ENCODE data around the gene SPATC1L. TPM values are rescaled to one million over a fixed set of nuclear protein-coding genes. Genes with fewer than 3 reads are reported as not detected.
A peak's percentile ranks its signal among the peaks of the same experiment; 100 is the strongest.

SPATC1L gene
- polyA plus RNA-seq, 2 of the 4 experiments (the other 2 are of a cell fraction): 0.14 TPM; not detected in 1

DNA sequence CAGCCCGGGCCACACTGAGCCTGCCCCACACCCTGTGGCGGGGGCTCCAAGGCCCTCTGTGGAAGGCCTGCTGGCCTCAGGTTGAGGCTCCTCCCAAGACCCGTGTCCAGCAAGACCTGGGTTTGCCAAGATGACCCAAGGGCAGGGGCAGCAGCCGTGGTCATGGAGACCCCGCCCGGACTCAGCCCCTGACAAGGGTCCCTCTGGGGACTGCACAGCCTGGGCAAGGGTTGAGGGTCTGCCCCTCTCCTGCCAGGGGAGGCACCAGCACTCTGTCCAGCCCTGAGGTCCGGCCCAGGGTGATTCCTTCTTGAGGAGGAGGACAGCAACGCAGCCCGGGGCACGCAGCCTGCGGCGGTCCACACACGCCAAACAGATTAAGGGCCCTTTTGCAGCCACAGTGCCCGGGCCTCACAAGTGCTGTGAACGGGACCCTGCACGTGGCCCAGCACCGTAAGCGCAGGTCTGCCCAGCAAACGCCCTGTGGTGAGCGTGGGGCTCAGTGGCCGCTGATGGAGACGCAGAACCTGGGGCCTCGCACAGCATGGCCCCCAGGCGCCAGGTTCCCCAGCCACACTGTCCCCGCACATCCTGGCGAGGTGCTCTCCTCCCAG is 3.4 kb downstream of the SPATC1L start:
- DNase-seq (ENCODE audit: low read depth in 1 of 2, low spot score in 1 of 2) (no peak), ATAC-seq (peak in 1 of 2 experiments; percentile 18; a peak in 2 of 6 replicates), FAIRE-seq (no peak)
- Histone ChIP-seq H3K4me2 (no peak overlapping the region), H3K9me3 (peaks cover 10% of the 10 kb centered on the region; the same call in 2 of the 3 replicates), H3K27ac (no peak overlapping the region), H3K4me3 (no peak overlapping the region), H3K4me1 (no peaks in the 10 kb centered on the region)
- TF ChIP-seq POLR2AphosphoS2 (conservative IDR thresholded peaks at IDR 0.05; ENCODE audit: low read length): no peak
- WGBS (ENCODE audit: missing lambda C conversion rate): 40% methylated on average over 1 of the region's 26 CpGs
- CTCF ChIA-PET: no interaction called here
- POLR2A ChIA-PET: no interaction called here

DNA sequence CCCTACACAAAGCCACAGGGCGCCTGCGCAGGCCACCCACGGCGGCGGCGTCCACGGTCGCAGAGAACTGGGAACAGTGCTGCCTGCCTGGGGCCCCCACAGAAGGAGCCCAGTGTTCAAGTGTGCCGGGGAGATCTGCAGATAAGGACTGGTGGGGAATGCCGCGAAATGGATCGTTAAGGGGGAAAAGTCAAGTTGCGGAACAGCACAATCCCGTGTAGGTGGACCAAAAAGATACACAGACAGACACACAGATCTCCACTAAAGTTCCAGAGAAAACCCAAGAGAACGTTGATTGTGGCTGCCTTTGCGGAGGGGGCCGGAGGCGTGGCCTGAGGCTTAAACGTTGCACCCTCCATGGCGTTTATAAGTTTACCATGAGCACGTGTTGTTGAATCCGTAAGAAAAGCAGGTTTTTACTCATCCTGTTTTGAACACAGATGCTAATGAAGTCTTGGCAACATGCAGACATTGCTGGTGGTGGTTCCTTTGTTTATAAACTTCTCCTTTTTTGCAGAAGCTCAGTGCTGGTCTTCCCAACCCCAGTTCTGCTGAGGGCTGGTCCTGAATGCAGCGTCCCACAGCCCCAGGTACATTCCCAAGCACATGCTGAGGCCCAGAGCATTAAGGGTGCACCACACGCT is 4.1 kb downstream of the SPATC1L start:
- Histone ChIP-seq H3K4me1 (no peaks in the 10 kb centered on the region), H3K4me3 (no peak overlapping the region), H3K4me2 (no peak overlapping the region), H3K9me3 (peaks cover 10% of the 10 kb centered on the region; the same call in 2 of the 3 replicates), H3K27ac (no peak overlapping the region)
- 65% methylated on average over 20 of the region's 24 CpGs for WGBS (ENCODE audit: missing lambda C conversion rate)
- FAIRE-seq (no peak), DNase-seq (ENCODE audit: low read depth in 1 of 2, low spot score in 1 of 2) (no peak), ATAC-seq (no peak)
- TF ChIP-seq EP300 (IDR thresholded peaks at IDR 0.05) (no peak), EHF (CRISPR knock-in tag; IDR thresholded peaks at IDR 0.05) (no peak), TFCP2L1 (CRISPR knock-in tag; IDR thresholded peaks at IDR 0.05) (no peak), GATA3 (IDR thresholded peaks at IDR 0.05; ENCODE audit: borderline replicate concordance) (no peak), JUN (IDR thresholded peaks at IDR 0.05) (no peak)
- TF ChIP-seq, protein P1, sequence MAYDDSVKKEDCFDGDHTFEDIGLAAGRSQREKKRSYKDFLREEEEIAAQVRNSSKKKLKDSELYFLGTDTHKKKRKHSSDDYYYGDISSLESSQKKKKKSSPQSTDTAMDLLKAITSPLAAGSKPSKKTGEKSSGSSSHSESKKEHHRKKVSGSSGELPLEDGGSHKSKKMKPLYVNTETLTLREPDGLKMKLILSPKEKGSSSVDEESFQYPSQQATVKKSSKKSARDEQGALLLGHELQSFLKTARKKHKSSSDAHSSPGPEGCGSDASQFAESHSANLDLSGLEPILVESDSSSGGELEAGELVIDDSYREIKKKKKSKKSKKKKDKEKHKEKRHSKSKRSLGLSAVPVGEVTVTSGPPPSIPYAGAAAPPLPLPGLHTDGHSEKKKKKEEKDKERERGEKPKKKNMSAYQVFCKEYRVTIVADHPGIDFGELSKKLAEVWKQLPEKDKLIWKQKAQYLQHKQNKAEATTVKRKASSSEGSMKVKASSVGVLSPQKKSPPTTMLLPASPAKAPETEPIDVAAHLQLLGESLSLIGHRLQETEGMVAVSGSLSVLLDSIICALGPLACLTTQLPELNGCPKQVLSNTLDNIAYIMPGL (CRISPR knock-in tag; IDR thresholded peaks at IDR 0.05; ENCODE audit: borderline replicate concordance): no peak
- ChIA-PET POLR2A (no interaction called here), CTCF (no interaction called here)

DNA sequence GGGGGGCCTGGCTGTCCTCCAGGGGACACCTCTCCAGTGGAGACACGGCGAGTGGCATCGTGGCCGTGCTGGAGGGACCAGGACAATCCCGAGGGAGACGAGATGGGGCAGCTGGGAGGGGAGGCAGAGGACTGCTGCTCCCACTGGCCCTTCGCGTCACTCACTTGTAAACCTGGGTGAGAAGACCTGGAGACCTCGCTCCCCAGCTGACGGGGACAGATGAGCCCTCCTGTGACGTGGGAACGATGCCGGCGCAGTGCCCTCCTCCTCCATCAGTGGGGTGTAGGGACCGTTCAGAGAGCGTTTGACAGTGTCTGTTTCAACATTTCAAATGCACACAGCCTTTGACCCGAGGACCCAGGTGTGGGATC is 4.6 kb downstream of the SPATC1L start:
- no peak for ATAC-seq
- H3K27ac ChIP-seq: no peak overlapping the region
- ChIA-PET POLR2A (no interaction called here), CTCF (no interaction called here)
- WGBS (ENCODE audit: missing lambda C conversion rate): 80% methylated on average over 2 of the region's 17 CpGs
- H3K9me3 ChIP-seq: peaks cover 10% of the 10 kb centered on the region; the same call in 2 of the 3 replicates
- DNase-seq (ENCODE audit: low read depth in 1 of 2, low spot score in 1 of 2): no peak
- no peak overlapping the region for H3K4me2 ChIP-seq
- TF ChIP-seq, protein P1 (CRISPR knock-in tag; IDR thresholded peaks at IDR 0.05; ENCODE audit: borderline replicate concordance): no peak
- TF ChIP-seq, protein P2, sequence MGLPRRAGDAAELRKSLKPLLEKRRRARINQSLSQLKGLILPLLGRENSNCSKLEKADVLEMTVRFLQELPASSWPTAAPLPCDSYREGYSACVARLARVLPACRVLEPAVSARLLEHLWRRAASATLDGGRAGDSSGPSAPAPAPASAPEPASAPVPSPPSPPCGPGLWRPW (IDR thresholded peaks at IDR 0.05): no peak
- no peak for TF ChIP-seq EHMT2 (IDR thresholded peaks at IDR 0.05; ENCODE audit: low read depth)
- TF ChIP-seq RAD21 (conservative IDR thresholded peaks at IDR 0.05 in 1 of 2, IDR thresholded peaks at IDR 0.05 in 1 of 2): no peak
- TF ChIP-seq RARB (CRISPR knock-in tag; IDR thresholded peaks at IDR 0.05): no peak
- TF ChIP-seq EP300 (IDR thresholded peaks at IDR 0.05): no peak
- TF ChIP-seq KDM5A (IDR thresholded peaks at IDR 0.05): no peak
- no peak for TF ChIP-seq SREBF2 (IDR thresholded peaks at IDR 0.05)
- FAIRE-seq: no peak
- H3K4me1 ChIP-seq: no peaks in the 10 kb centered on the region
- H3K4me3 ChIP-seq: no peak overlapping the region

GRCh38 chr21:46178961-46179360 is 5.3 kb downstream of the SPATC1L start:
- Histone ChIP-seq H3K4me1 (no peaks in the 10 kb centered on the region), H3K4me3 (no peak overlapping the region), H3K27ac (no peak overlapping the region), H3K4me2 (no peak overlapping the region), H3K9me3 (peaks cover 10% of the 10 kb centered on the region; the same call in 2 of the 3 replicates)
- DNase-seq (ENCODE audit: low read depth in 1 of 2, low spot score in 1 of 2): no peak
- 21% methylated on average over 4 of the region's 4 CpGs for WGBS (ENCODE audit: missing lambda C conversion rate)
- ATAC-seq: no peak
- POLR2A ChIA-PET: no interaction called here
- CTCF ChIA-PET: no interaction called here
- FAIRE-seq: no peak
- TF ChIP-seq RCOR1 (IDR thresholded peaks at IDR 0.05; ENCODE audit: low read depth, low read length): no peak
- TF ChIP-seq CHD4 (IDR thresholded peaks at IDR 0.05; ENCODE audit: borderline replicate concordance): no peak
- TF ChIP-seq SMC3 (IDR thresholded peaks at IDR 0.05): no peak
- TF ChIP-seq ATOH8 (CRISPR knock-in tag; IDR thresholded peaks at IDR 0.05; ENCODE audit: low read depth): no peak
- TF ChIP-seq, protein P3, sequence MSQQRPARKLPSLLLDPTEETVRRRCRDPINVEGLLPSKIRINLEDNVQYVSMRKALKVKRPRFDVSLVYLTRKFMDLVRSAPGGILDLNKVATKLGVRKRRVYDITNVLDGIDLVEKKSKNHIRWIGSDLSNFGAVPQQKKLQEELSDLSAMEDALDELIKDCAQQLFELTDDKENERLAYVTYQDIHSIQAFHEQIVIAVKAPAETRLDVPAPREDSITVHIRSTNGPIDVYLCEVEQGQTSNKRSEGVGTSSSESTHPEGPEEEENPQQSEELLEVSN (IDR thresholded peaks at IDR 0.05; ENCODE audit: borderline replicate concordance, low read depth): no peak
- no peak for TF ChIP-seq TFCP2L1 (CRISPR knock-in tag; IDR thresholded peaks at IDR 0.05)
- no peak for TF ChIP-seq HOXB5 (CRISPR knock-in tag; IDR thresholded peaks at IDR 0.05)
- TF ChIP-seq HOXB13 (CRISPR knock-in tag; IDR thresholded peaks at IDR 0.05; ENCODE audit: low read depth): no peak
- no peak for TF ChIP-seq JUN (IDR thresholded peaks at IDR 0.05)
- TF ChIP-seq NFE2L2 (conservative IDR thresholded peaks at IDR 0.05; ENCODE audit: low read length): no peak
- no peak for TF ChIP-seq HOXA7 (CRISPR knock-in tag; IDR thresholded peaks at IDR 0.05)
- TF ChIP-seq KDM1A (IDR thresholded peaks at IDR 0.05; ENCODE audit: low read depth): no peak
- TF ChIP-seq RNF2 (IDR thresholded peaks at IDR 0.05; ENCODE audit: borderline replicate concordance, low read depth): no peak
